Bone marrow (tissue), 2 donors: ENCODE results near the gene PLAC9.
"Not testable (repeated sequence)": the region's sequence is repeated elsewhere in the genome, so short reads cannot be mapped to it uniquely, and the experiment has no call there.

Source experiments
- DNase-seq, 2 donors: peaks; one replicate each; lab custom pipeline; 2025; lab: John Stamatoyannopoulos, UW

Gene PLAC9, protein sequence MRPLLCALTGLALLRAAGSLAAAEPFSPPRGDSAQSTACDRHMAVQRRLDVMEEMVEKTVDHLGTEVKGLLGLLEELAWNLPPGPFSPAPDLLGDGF

DNA sequence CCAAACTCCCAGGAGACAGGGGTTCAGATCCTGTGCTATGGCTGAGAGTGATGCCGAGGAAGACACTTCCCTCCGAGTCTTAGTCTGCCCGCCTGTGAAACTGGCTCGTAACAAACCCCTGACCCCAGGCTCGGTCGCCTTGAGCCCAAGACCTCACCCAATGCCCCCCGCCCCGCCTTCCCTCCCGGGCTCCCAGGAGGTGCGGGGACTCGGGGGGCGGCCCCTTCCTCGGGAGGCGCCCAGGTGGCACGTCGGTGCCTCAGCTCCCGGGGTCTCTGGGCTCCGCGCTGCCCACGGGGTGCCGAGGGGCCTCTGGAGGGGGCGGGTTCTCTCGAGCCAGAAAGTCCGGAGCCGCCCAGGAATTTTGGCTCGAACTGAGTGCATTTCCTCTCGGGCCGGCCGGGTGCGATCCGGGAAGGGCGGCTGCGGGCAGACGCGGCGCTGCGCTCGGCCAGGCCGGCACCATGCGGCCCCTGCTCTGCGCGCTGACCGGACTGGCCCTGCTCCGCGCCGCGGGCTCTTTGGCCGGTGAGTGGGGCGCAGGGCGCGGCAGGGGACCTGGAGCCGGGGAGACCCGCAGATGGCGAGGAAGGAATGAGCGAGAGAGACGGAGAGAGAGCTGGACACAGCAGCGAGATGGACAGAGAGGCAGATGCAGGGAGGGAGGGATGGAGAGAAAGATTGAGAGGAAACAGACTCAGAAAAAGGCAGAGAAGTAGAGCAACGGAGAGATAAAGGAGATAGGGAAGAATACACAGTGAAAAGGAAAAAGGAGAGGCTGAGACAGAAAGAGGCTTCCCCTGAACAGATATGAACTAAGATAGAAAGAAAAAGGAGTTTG is at the start of gene PLAC9:
TSS of gene PLAC9 (plus strand) at position 432 of the 841 bp plus-strand sequence. CDS start at position 465, 33 bp downstream.
- DNase-seq, result no peak

DNA sequence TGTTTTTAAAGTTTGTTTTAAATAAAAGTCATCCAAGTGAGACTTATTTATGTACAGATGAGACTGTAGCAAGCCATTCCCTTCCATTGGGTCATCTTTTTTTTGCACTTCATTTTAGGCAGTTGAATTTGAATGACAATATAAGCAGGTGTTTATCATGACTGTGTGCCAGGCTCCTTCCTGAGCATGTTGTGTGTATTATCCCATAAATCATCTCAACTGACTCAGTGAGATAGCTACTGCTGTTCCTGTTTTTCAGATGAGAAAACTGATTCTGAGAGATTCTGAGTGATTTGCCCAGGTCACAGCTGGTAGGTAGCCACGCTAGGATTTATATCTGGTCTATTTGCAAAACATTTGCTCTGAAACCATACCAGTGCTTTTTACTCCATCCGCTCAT is 42.4 kb upstream of the PLAC9 start:
- DNase-seq, result peak in 1 of 2 donors; percentile 80

DNA sequence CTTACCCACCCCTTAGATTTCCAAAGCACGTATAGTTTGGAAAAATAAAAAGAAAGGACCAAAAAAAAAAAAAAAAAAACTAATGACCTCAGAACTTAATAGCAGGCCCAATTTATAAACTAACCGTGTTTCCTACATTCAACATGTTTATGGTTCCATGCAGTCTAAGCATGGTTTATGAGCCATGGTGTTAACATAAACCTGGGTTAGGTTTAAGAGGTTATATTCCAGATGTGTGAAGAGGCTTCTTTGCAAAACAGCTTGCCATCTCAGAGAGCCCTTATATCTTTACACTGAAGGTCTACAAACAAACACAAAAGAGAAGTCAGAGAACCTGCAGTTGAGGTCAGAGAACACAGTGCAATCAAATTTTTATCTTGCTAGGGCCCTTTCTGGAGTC is 38.3 kb upstream of the PLAC9 start:
- DNase-seq, result no peak

DNA sequence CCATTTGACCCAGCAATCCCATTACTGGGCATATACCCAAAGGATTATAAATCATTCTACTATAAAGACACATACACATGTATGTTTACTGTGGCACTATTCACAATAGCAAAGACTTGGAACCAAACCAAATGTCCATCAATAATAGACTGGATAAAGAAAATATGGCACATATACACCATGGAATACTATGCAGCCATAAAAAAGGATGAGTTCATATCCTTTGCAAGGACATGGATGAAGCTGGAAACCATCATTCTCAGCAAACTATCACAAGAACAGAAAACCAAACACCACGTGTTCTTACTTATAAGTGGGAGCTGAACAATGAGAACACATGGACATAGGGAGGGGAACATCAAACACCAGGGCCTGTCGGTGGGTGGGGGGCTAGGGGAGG is 34.3 kb upstream of the PLAC9 start:
- DNase-seq, result not testable (repeated sequence)

- not testable (repeated sequence) for DNase-seq
These were observed 33.2 kb upstream of the PLAC9 start for GRCh38 chr10:80099295-80099694.

DNA sequence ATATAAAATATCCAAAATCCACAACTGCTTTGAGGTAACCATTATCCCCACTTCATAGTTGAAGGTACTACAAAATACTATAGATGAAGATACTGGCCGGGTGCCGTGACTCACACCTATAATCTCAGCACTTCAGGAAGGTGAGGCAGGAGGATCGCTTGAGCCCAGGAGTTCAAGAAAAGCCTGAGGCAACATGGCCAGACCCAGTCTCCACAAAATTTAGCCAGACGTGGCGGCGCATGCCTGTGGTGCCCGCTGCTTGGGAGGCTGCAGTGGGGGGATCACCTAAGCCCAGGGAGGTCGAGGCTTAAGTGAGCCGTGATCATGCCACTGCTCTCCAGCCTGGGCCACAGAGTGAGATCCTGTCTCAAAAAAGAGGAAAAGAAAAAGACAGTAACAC is 32.4 kb upstream of the PLAC9 start:
- no peak for DNase-seq

- DNase-seq, result no peak
These were observed 31.5 kb upstream of the PLAC9 start for GRCh38 chr10:80100861-80101695.

GRCh38 chr10:80104066-80104926 is 28.2 kb upstream of the PLAC9 start:
- DNase-seq, result peak in 1 of 2 donors; percentile 8

DNA sequence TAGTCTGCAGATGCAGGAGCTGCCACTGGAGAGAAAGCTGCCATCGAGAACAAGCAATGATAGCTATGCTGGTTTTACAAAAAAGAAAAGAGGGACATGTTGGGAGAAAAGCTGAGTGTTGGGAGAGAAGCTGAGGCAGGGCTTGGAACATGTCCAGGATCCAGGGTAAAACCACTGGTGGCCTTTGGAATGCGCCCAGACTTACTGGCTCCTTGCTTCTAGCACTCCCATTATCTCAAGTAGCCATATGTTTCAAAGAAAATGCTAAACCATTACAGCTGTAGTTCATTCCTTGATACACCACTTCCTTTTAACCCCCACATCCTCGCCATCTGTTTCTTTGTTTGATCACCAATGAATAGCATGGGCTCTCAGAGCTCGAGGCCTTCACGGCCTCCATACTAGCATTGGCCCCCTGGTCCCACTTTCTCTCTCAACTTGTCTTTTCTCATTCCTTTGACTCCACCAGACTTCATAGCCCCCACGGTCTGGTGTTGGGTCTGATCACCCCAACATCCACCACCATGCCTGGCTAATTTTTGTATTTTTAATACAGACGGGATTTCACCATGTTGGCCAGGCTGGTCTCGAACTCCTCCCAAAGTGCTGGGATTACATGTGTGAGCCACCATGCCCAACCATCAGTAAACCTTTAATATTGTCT is 23.8 kb upstream of the PLAC9 start:
- no peak for DNase-seq

GRCh38 chr10:80110986-80111385 is 21.5 kb upstream of the PLAC9 start:
- DNase-seq, result no peak

GRCh38 chr10:80118669-80119068 is 13.9 kb upstream of the PLAC9 start:
- no peak for DNase-seq

GRCh38 chr10:80122110-80122710 is 10.3 kb upstream of the PLAC9 start:
- no peak for DNase-seq

DNA sequence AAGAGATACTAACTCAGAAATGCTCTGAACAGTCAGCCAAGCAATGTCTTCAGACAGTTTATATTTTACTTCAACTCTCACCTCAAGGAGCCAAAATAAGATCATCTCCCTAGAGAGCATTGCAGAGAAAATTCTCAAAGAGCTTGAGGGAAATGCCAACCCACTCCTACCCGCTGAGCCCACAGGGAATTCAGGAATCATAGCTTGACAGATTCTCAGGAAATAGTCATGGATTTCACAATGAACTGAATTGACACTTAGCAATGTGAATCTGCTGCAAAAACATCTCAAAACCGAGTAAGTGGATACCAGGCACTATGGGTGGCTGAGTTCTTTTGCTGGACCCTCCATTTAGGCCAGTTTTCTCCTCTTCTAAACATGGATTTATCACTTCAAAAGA is 9.8 kb upstream of the PLAC9 start:
- no peak for DNase-seq

- no peak for DNase-seq
These were observed 5.7 kb upstream of the PLAC9 start for GRCh38 chr10:80126876-80127275.

- no peak for DNase-seq
These were observed 1.0 kb upstream of the PLAC9 start for GRCh38 chr10:80131499-80131901.

DNA sequence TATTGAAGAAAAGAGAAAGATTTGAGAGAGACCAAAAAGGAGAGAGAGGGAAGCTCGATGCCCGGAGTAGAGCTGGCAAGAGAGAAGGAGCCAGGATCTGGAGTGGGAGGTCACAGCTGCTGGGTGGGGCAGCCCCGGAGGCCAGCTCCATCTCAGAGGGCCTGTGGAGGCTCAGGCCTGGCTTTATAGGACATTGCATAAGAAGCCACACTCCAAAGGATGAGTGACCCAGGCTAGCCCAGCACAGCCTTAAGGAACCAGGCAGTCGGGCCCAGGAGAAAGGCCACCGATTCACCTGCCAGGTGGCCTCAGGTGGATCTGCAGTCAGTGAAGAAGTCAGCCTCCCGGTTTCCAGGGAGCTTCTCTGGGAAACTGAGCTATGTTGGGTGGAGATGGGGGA is 676 bp downstream of the PLAC9 start:
- no peak for DNase-seq

GRCh38 chr10:80133687-80134086 is 1.2 kb downstream of the PLAC9 start:
- not testable (repeated sequence) for DNase-seq

DNA sequence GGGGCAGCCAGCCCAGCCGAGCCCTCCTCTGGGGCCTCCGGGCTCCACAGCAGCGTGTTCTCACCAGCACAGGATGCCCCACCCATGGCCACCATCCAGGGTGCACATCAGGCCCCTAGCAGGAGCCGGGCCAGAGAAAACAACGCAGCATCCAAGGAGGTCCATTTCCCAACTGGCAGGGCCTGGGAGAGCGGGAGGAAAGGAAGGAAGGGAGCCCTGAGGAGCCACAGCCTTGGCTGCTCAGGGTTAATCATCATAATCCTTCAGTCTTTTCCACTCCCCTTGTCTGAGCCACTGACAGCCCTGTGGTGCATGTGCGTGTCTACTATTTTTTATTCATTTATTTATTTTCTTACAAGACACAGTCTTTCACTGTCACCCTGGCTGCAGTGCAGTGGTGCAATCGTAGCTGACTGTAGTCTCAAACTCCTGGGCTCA is 3.6 kb downstream of the PLAC9 start:
- no peak for DNase-seq

GRCh38 chr10:80137031-80137862 is 4.7 kb downstream of the PLAC9 start:
- DNase-seq, result no peak

- DNase-seq, result no peak
These were observed 5.4 kb downstream of the PLAC9 start for GRCh38 chr10:80137920-80138319.
